MCF 10A (cell line): ENCODE data around the gene KCNG2. TPM values are rescaled to one million over a fixed set of nuclear protein-coding genes. Genes with fewer than 3 reads are reported as not detected.

ENCODE experiments used
- BruUV-seq: library from RNA; stranded (reverse); fragments of 400-500 nt; replicated peaks from 2 replicates; lab custom pipeline; 2021; lab: Mats Ljungman, UMichigan
- CTCF ChIA-PET: fragments of 300-600 bp; sonication (Branson Sonifier 250); formaldehyde crosslinking; extraction: SDS; loops from one replicate; lab custom pipeline; 2021; ENCODE audit warnings: antibody characterized with exemption, inconsistent platforms; lab: Yijun Ruan, JAX
- POLR2A ChIA-PET: fragments of 300-600, 350-650 bp; sonication (Branson Sonifier 250); formaldehyde crosslinking; extraction: SDS; loops from one replicate; lab custom pipeline; 2020; ENCODE audit warnings: antibody characterized with exemption, inconsistent platforms; lab: Yijun Ruan, JAX
- DNase-seq: peaks from one replicate; pipeline ENCODE4 v3.0.0-alpha.2; 2018; ENCODE audit not compliant: unreplicated experiment
- H3K27ac Mint-ChIP-seq: one replicate; pipeline ENCODE4 v1.8.0; 2022; ENCODE audit warnings: mild to moderate bottlenecking, low read depth, mixed read lengths; ENCODE audit not compliant: unreplicated experiment
- H3K27me3 Mint-ChIP-seq: one replicate; pipeline ENCODE4 v1.8.0; 2022; ENCODE audit warnings: mixed read lengths; ENCODE audit not compliant: insufficient read depth, unreplicated experiment
- H3K36me3 Mint-ChIP-seq: one replicate; pipeline ENCODE4 v1.8.0; 2022; ENCODE audit warnings: mild to moderate bottlenecking, moderate library complexity, mixed read lengths; ENCODE audit not compliant: insufficient read depth, unreplicated experiment
- H3K4me1 Mint-ChIP-seq: one replicate; pipeline ENCODE4 v1.8.0; 2022; ENCODE audit warnings: mixed read lengths; ENCODE audit not compliant: insufficient read depth, unreplicated experiment
- H3K4me3 Mint-ChIP-seq: one replicate; pipeline ENCODE4 v1.8.0; 2022; ENCODE audit warnings: mild to moderate bottlenecking, moderate library complexity, mixed read lengths; ENCODE audit not compliant: unreplicated experiment
- H3K9me3 Mint-ChIP-seq: one replicate; pipeline ENCODE4 v1.8.0; 2022; ENCODE audit warnings: mixed read lengths; ENCODE audit not compliant: unreplicated experiment
- intact Hi-C: fragments of 100-400 bp; cut with micrococcal nuclease; formaldehyde crosslinking; loops from 2 replicates; pipeline ENCODE4 v1.14.1; 2022
- total RNA-seq: library from RNA; stranded (reverse); gene quantifications from 2 replicates; pipeline ENCODE4 v1.2.3, GENCODE V29; 2022
- TF ChIP-seq, protein P1 (sequence below): fragments of 200-600 bp; IDR thresholded peaks from one replicate; pipeline ENCODE4 v1.8.0; 2022; ENCODE audit warnings: antibody characterized with exemption, mild to moderate bottlenecking; ENCODE audit not compliant: unreplicated experiment

Gene KCNG2
- total RNA-seq, 1 experiment from 2014 or later: not detected

GRCh38 chr18:79781331-79781941, 16.3 kb upstream of the KCNG2 start:
- Mint-ChIP-seq H3K27me3 (peaks cover 11% of the 10 kb centered on the region), H3K4me3 (no peak overlapping the region), H3K27ac (no peak overlapping the region), H3K36me3 (no peaks in the 10 kb centered on the region), H3K4me1 (no peaks in the 10 kb centered on the region), H3K9me3 (no peaks in the 10 kb centered on the region)
- no TSS peak for BruUV-seq
- CTCF ChIA-PET: no interaction called here
- POLR2A ChIA-PET: interaction anchor here (0.6 kb wide), 1 partner anchor 253 kb away, joined by 3 read pairs; the partner anchor contains the start of gene RBFA
- TF ChIP-seq, protein P1, sequence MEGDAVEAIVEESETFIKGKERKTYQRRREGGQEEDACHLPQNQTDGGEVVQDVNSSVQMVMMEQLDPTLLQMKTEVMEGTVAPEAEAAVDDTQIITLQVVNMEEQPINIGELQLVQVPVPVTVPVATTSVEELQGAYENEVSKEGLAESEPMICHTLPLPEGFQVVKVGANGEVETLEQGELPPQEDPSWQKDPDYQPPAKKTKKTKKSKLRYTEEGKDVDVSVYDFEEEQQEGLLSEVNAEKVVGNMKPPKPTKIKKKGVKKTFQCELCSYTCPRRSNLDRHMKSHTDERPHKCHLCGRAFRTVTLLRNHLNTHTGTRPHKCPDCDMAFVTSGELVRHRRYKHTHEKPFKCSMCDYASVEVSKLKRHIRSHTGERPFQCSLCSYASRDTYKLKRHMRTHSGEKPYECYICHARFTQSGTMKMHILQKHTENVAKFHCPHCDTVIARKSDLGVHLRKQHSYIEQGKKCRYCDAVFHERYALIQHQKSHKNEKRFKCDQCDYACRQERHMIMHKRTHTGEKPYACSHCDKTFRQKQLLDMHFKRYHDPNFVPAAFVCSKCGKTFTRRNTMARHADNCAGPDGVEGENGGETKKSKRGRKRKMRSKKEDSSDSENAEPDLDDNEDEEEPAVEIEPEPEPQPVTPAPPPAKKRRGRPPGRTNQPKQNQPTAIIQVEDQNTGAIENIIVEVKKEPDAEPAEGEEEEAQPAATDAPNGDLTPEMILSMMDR: no peak
- no peak for DNase-seq
- intact Hi-C loops: no loop called here

- H3K4me3 Mint-ChIP-seq: no peak overlapping the region
- CTCF ChIA-PET: no interaction called here
- H3K27ac Mint-ChIP-seq: no peak overlapping the region
- no peaks in the 10 kb centered on the region for H3K9me3 Mint-ChIP-seq
- H3K36me3 Mint-ChIP-seq: no peaks in the 10 kb centered on the region
- POLR2A ChIA-PET: no interaction called here
- BruUV-seq: no TSS peak
- DNase-seq: no peak
- no peaks in the 10 kb centered on the region for H3K4me1 Mint-ChIP-seq
- TF ChIP-seq, protein P1: no peak
- intact Hi-C loops: no loop called here
- H3K27me3 Mint-ChIP-seq: peaks cover 2% of the 10 kb centered on the region
These were observed 15.0 kb upstream of the KCNG2 start for GRCh38 chr18:79782566-79783308.

DNA sequence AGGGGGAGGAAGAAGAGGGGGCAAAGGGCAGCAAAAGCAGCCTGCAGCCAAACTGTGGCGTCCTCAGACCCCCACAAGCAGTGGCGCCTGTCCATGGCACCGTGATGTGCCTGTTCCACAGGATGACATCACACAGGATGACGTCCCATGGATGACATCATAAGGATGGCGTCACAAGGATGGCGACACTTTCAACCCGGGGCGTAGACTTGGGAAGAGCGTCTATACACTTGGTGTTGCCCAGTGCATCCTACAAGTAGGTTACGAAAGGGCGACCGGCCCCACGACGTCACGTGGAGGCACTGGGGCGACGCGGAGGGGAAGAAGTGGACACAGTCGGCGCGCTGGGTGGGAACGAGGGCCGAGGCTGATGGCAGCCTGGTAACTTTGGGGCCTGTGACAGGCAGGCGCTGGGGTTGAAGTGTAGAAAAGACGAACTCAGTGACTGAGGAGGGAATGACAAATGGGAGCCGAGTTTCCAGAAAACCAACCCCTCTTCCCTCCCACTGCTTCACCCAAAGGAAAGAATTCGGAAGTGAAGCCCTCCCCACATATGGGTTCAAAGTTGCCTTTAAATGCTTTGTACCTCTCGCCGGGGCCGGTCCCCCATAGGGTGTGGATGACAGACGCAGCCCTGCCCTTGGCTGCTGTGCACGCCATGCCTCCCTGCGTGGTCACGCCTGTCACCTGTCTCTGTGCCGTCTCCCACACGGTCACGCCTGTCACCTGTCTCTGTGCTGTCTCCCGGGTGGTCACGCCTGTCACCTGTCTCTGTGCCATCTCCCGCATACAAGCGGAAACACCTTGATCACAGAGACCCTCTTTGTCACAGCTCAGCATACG, 13.4 kb upstream of the KCNG2 start:
- BruUV-seq: no TSS peak
- intact Hi-C loops: no loop called here
- H3K9me3 Mint-ChIP-seq: no peaks in the 10 kb centered on the region
- H3K4me1 Mint-ChIP-seq: no peaks in the 10 kb centered on the region
- no peak overlapping the region for H3K27ac Mint-ChIP-seq
- ChIA-PET CTCF (no interaction called here), POLR2A (no interaction called here)
- no peaks in the 10 kb centered on the region for H3K27me3 Mint-ChIP-seq
- no peak for DNase-seq
- TF ChIP-seq, protein P1: no peak
- no peak overlapping the region for H3K4me3 Mint-ChIP-seq
- no peaks in the 10 kb centered on the region for H3K36me3 Mint-ChIP-seq
